Nephron (organoid): Measurements from ENCODE around the gene UBFD1.

Source experiments
- H3K27ac Mint-ChIP-seq, 3 experiments: 2 replicates each; pipeline ENCODE4 v1.8.0; 2020; ENCODE audit warnings: mixed read lengths in 3 of 3, mild to moderate bottlenecking in 2 of 3, moderate library complexity in 1 of 3
- H3K27me3 Mint-ChIP-seq: 2 replicates; pipeline ENCODE4 v1.8.0; 2021; ENCODE audit warnings: low read depth, mild to moderate bottlenecking, moderate library complexity, mixed read lengths
- H3K36me3 Mint-ChIP-seq: 2 replicates; pipeline ENCODE4 v1.8.0; 2020; ENCODE audit warnings: low read depth, mixed read lengths
- H3K4me1 Mint-ChIP-seq: 2 replicates; pipeline ENCODE4 v1.8.0; 2020; ENCODE audit warnings: mixed read lengths
- H3K4me3 Mint-ChIP-seq, 3 experiments: 2 replicates each; pipeline ENCODE4 v1.8.0; 2020; ENCODE audit warnings: mild to moderate bottlenecking in 3 of 3, mixed read lengths in 3 of 3, moderate library complexity in 2 of 3
- H3K9me3 Mint-ChIP-seq: 2 replicates; pipeline ENCODE4 v1.8.0; 2020; ENCODE audit warnings: mixed read lengths
- CTCF ChIP-seq, 3 experiments: fragments of 200-600 bp; sonication (generic); IDR thresholded peaks; one replicate each; pipeline ENCODE4 v1.5.0; 2021; ENCODE audit warnings: antibody characterized with exemption in 3 of 3; ENCODE audit not compliant: unreplicated experiment in 3 of 3

UBFD1 gene

GRCh38 chr16:23571895-23572294 is 14.4 kb downstream of the UBFD1 start:
- no peaks in the 10 kb centered on the region for H3K9me3 Mint-ChIP-seq
- no peak overlapping the region for H3K27ac Mint-ChIP-seq
- H3K4me3 Mint-ChIP-seq: no peak overlapping the region
- no peaks in the 10 kb centered on the region for H3K4me1 Mint-ChIP-seq
- peaks cover 67% of the 10 kb centered on the region for H3K36me3 Mint-ChIP-seq
- H3K27me3 Mint-ChIP-seq: no peaks in the 10 kb centered on the region
- TF ChIP-seq CTCF (IDR thresholded peaks at IDR 0.05; ENCODE audit: unreplicated experiment in 3 of 3): no peak

- Mint-ChIP-seq H3K4me1 (no peaks in the 10 kb centered on the region), H3K9me3 (no peaks in the 10 kb centered on the region), H3K4me3 (no peak overlapping the region), H3K36me3 (peaks cover 66% of the 10 kb centered on the region), H3K27me3 (no peaks in the 10 kb centered on the region), H3K27ac (no peak overlapping the region)
- TF ChIP-seq CTCF (IDR thresholded peaks at IDR 0.05; ENCODE audit: unreplicated experiment in 3 of 3): no peak
Observed at GRCh38 chr16:23572394-23572793, 14.9 kb downstream of the UBFD1 start.

GRCh38 chr16:23573817-23574216 is 16.3 kb downstream of the UBFD1 start:
- Mint-ChIP-seq H3K4me3 (no peak overlapping the region), H3K27me3 (no peaks in the 10 kb centered on the region), H3K36me3 (peaks cover 65% of the 10 kb centered on the region), H3K27ac (no peak overlapping the region), H3K9me3 (no peaks in the 10 kb centered on the region), H3K4me1 (no peaks in the 10 kb centered on the region)
- no peak for TF ChIP-seq CTCF (IDR thresholded peaks at IDR 0.05; ENCODE audit: unreplicated experiment in 3 of 3)

- Mint-ChIP-seq H3K36me3 (peaks cover 66% of the 10 kb centered on the region), H3K4me1 (no peaks in the 10 kb centered on the region), H3K4me3 (no peak overlapping the region), H3K9me3 (no peaks in the 10 kb centered on the region), H3K27ac (no peak overlapping the region), H3K27me3 (no peaks in the 10 kb centered on the region)
- no peak for TF ChIP-seq CTCF (IDR thresholded peaks at IDR 0.05; ENCODE audit: unreplicated experiment in 3 of 3)
Observed at GRCh38 chr16:23575834-23576233, 18.3 kb downstream of the UBFD1 start.

- H3K9me3 Mint-ChIP-seq: no peaks in the 10 kb centered on the region
- H3K27me3 Mint-ChIP-seq: no peaks in the 10 kb centered on the region
- H3K4me1 Mint-ChIP-seq: no peaks in the 10 kb centered on the region
- H3K36me3 Mint-ChIP-seq: peaks cover 58% of the 10 kb centered on the region
- H3K27ac Mint-ChIP-seq: no peak overlapping the region
- TF ChIP-seq CTCF (IDR thresholded peaks at IDR 0.05; ENCODE audit: unreplicated experiment in 3 of 3): no peak
- H3K4me3 Mint-ChIP-seq: no peak overlapping the region
Observed at GRCh38 chr16:23577493-23577892, 20.0 kb downstream of the UBFD1 start.

GRCh38 chr16:23578101-23578830 is 20.7 kb downstream of the UBFD1 start:
- Mint-ChIP-seq H3K27ac (no peak overlapping the region), H3K9me3 (no peaks in the 10 kb centered on the region), H3K36me3 (peaks cover 56% of the 10 kb centered on the region), H3K4me3 (no peak overlapping the region), H3K27me3 (no peaks in the 10 kb centered on the region), H3K4me1 (no peaks in the 10 kb centered on the region)
- no peak for TF ChIP-seq CTCF (IDR thresholded peaks at IDR 0.05; ENCODE audit: unreplicated experiment in 3 of 3)
